Smooth muscle cell (in vitro differentiated cells): ENCODE measurements around the gene GEN1. TPM values are rescaled to one million over a fixed set of nuclear protein-coding genes. Genes with fewer than 3 reads are reported as not detected.

Source experiments
- DNase-seq: peaks from one replicate; lab custom pipeline; 2025; ENCODE audit not compliant: unreplicated experiment; lab: John Stamatoyannopoulos, UW
- H2AFZ ChIP-seq: fragments of 200-600 bp; sonication (generic); 2 replicates; pipeline ENCODE4 v1.6.0; 2016; ENCODE audit warnings: antibody characterized with exemption, low read depth, mild to moderate bottlenecking
- H3F3A ChIP-seq: fragments of 200-600 bp; sonication (generic); 2 replicates; pipeline ENCODE4 v1.6.0; 2017; ENCODE audit warnings: antibody characterized with exemption, low read depth
- H3K27ac ChIP-seq: fragments of 200-600 bp; sonication (generic); 2 replicates; pipeline ENCODE4 v1.5.1; 2016; ENCODE audit warnings: low read depth, mild to moderate bottlenecking
- H3K27me3 ChIP-seq: fragments of 200-600 bp; sonication (generic); 2 replicates; pipeline ENCODE4 v1.6.1; 2016; ENCODE audit warnings: low read depth, mild to moderate bottlenecking
- H3K36me3 ChIP-seq: fragments of 200-600 bp; sonication (generic); 2 replicates; pipeline ENCODE4 v1.5.1; 2016; ENCODE audit warnings: low read depth
- H3K4me1 ChIP-seq: fragments of 200-600 bp; sonication (generic); 2 replicates; pipeline ENCODE4 v1.5.1; 2016; ENCODE audit warnings: low read depth
- H3K4me2 ChIP-seq: fragments of 200-600 bp; sonication (generic); 2 replicates; pipeline ENCODE4 v1.6.0; 2016; ENCODE audit warnings: mild to moderate bottlenecking
- H3K4me3 ChIP-seq: fragments of 200-600 bp; sonication (generic); 2 replicates; pipeline ENCODE4 v1.5.1; 2016; ENCODE audit warnings: mild to moderate bottlenecking
- H3K79me2 ChIP-seq: fragments of 200-600 bp; sonication (generic); 2 replicates; pipeline ENCODE4 v1.6.0; 2016; ENCODE audit warnings: low read depth, mild to moderate bottlenecking
- H3K9ac ChIP-seq: fragments of 200-600 bp; sonication (generic); 2 replicates; pipeline ENCODE4 v1.6.0; 2016; ENCODE audit warnings: low read depth
- H3K9me3 ChIP-seq: fragments of 200-600 bp; sonication (generic); replicated peaks from 2 replicates; pipeline ENCODE4 v1.5.1; 2016; ENCODE audit warnings: low read depth
- H4K20me1 ChIP-seq: fragments of 200-600 bp; sonication (generic); 2 replicates; pipeline ENCODE4 v1.6.0; 2016; ENCODE audit warnings: low read depth
- CTCF ChIP-seq: fragments of 200-600 bp; sonication (generic); IDR thresholded peaks from 2 replicates; pipeline ENCODE4 v1.5.1; 2017; ENCODE audit warnings: borderline replicate concordance, mild to moderate bottlenecking, antibody characterized with exemption; ENCODE audit not compliant: insufficient read depth, poor library complexity, severe bottlenecking
- WGBS: methylation state at CpG from one replicate; pipeline ENCODE4 v1.1.7; 2016; ENCODE audit warnings: low lambda C conversion rate; 5-methylcytosine and 5-hydroxymethylcytosine counted together
- polyA plus RNA-seq: library from polyadenylated mRNA; unstranded; fragments of >200 nt; fragmentation: Nextera tagmentation; extraction: Ambion mirVana; gene quantifications from 2 replicates; pipeline ENCODE4 v1.2.1, GENCODE V29; 2016
- total RNA-seq: library from RNA; depleted of rRNA; stranded (reverse); fragments of >200 nt; gene quantifications from 2 replicates; pipeline ENCODE4 v1.2.3, GENCODE V29; 2014

Gene GEN1
- 6.7 and 8.2 TPM in 2 replicates for total RNA-seq
- polyA plus RNA-seq = 1.1 and 2.2 TPM in 2 replicates

GRCh38 chr2:17753803-17754663 lies at the start of gene GEN1, which contains the start of gene SMC6:
TSS of gene GEN1 (plus strand) at chr2:17754138. CDS start at chr2:17759944, 5,806 bp downstream.
TSS of gene SMC6 (minus strand) at chr2:17753810. CDS start at chr2:17745946, 7,864 bp downstream.
- Histone ChIP-seq H4K20me1 (peaks cover 3% of the 10 kb centered on the region), H3K9me3 (no peaks in the 10 kb centered on the region), H3F3A (no peaks in the 10 kb centered on the region), H3K4me2 (peak within 1 kb of the TSS; percentile 94), H3K4me1 (peaks cover 25% of the 10 kb centered on the region), H3K79me2 (peaks cover 78% of the 10 kb centered on the region), H3K9ac (peak within 1 kb of the TSS; percentile 94), H3K27ac (peak within 1 kb of the TSS; percentile 96), H2AFZ (peak within 1 kb of the TSS; percentile 91), H3K4me3 (peak within 1 kb of the TSS; percentile 83), H3K27me3 (no peaks in the 10 kb centered on the region), H3K36me3 (no peaks in the 10 kb centered on the region)
- DNase-seq = peak; percentile 99
- under 1% methylated on average over 72 of the region's 76 CpGs for WGBS
- no peak for TF ChIP-seq CTCF

- no peaks in the 10 kb centered on the region for H3K9me3 ChIP-seq
- H3K4me2 ChIP-seq = no peak overlapping the region
- H3F3A ChIP-seq = no peaks in the 10 kb centered on the region
- 73% methylated on average over 4 of the region's 4 CpGs for WGBS
- H3K27me3 ChIP-seq = no peaks in the 10 kb centered on the region
- H3K36me3 ChIP-seq = peaks cover 8% of the 10 kb centered on the region
- H4K20me1 ChIP-seq = no peaks in the 10 kb centered on the region
- TF ChIP-seq CTCF = no peak
- no peak overlapping the region for H2AFZ ChIP-seq
- H3K79me2 ChIP-seq = no peaks in the 10 kb centered on the region
- no peak overlapping the region for H3K27ac ChIP-seq
- no peak overlapping the region for H3K4me3 ChIP-seq
- H3K4me1 ChIP-seq = no peaks in the 10 kb centered on the region
- DNase-seq = no peak
- H3K9ac ChIP-seq = no peak overlapping the region
These were observed 47.1 kb upstream of the GEN1 start for GRCh38 chr2:17706845-17707244.

- Histone ChIP-seq H3K27me3 (no peaks in the 10 kb centered on the region), H3K79me2 (no peaks in the 10 kb centered on the region), H3K4me3 (no peak overlapping the region), H3K36me3 (peaks cover 8% of the 10 kb centered on the region), H3F3A (no peaks in the 10 kb centered on the region), H2AFZ (no peak overlapping the region), H4K20me1 (no peaks in the 10 kb centered on the region), H3K9me3 (no peaks in the 10 kb centered on the region), H3K27ac (no peak overlapping the region), H3K4me1 (no peaks in the 10 kb centered on the region), H3K9ac (no peak overlapping the region), H3K4me2 (no peak overlapping the region)
- WGBS = 95% methylated on average over 1 of the region's 1 CpG
- no peak for TF ChIP-seq CTCF
- DNase-seq = no peak
These were observed 45.4 kb upstream of the GEN1 start for GRCh38 chr2:17708501-17708900.
